ENCODE data around the gene TADA2A. TPM values are rescaled to one million over a fixed set of nuclear protein-coding genes. Genes with fewer than 3 reads are reported as not detected.

TADA2A gene
- total RNA-seq, 2 experiments from 2014 or later = 6.7 to 8.0 TPM

DNA sequence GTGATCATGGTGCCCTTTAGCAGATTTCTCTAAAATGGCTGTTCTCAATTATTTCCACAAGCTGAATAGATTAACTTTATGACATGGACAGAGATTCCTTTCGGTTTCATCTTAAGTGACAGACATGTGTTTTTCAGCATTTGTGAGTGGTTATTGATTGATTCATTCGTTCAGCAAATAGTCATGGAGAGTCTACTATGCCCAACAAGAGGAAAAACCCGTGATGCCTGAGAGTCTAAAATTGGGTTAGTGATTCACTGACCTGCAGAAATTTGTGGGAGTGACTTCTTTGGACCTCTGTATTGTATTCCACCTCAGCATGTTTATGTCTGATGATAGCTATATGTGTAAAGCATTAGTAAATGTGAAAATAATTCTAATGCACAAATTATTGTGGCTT, 55.0 kb downstream of the TADA2A start:
- CTCF ChIA-PET = no interaction called here
- H3K4me3 ChIP-seq (ENCODE audit: low read length) = no peak overlapping the region
- intact Hi-C loops (cut with DNase I, micrococcal nuclease) = no loop called here
- peaks cover 45% of the 10 kb centered on the region for H3K36me3 ChIP-seq (ENCODE audit: insufficient read depth, low read length)
- H3K27ac ChIP-seq (ENCODE audit: low read depth in 1 of 2, low read length in 2 of 2) = no peak overlapping the region
- TF ChIP-seq, protein P1, sequence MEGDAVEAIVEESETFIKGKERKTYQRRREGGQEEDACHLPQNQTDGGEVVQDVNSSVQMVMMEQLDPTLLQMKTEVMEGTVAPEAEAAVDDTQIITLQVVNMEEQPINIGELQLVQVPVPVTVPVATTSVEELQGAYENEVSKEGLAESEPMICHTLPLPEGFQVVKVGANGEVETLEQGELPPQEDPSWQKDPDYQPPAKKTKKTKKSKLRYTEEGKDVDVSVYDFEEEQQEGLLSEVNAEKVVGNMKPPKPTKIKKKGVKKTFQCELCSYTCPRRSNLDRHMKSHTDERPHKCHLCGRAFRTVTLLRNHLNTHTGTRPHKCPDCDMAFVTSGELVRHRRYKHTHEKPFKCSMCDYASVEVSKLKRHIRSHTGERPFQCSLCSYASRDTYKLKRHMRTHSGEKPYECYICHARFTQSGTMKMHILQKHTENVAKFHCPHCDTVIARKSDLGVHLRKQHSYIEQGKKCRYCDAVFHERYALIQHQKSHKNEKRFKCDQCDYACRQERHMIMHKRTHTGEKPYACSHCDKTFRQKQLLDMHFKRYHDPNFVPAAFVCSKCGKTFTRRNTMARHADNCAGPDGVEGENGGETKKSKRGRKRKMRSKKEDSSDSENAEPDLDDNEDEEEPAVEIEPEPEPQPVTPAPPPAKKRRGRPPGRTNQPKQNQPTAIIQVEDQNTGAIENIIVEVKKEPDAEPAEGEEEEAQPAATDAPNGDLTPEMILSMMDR (IDR thresholded peaks at IDR 0.05) = no peak
- no peaks in the 10 kb centered on the region for H3K27me3 Mint-ChIP-seq
- ATAC-seq (ENCODE audit: poor library complexity) (no peak), DNase-seq (no peak)
- H3K4me3 Mint-ChIP-seq = no peak overlapping the region
- H3K27me3 ChIP-seq (ENCODE audit: control insufficient read depth in 1 of 2, insufficient read depth in 2 of 2, low read length in 2 of 2) = no peaks in the 10 kb centered on the region
- POLR2A ChIA-PET = no interaction called here
- H3K9me3 Mint-ChIP-seq = no peaks in the 10 kb centered on the region
- H3K9me3 ChIP-seq (ENCODE audit: control insufficient read depth in 1 of 2, insufficient read depth in 1 of 2, low read length in 2 of 2) = no peaks in the 10 kb centered on the region
- H3K27ac Mint-ChIP-seq = no peak overlapping the region
- peaks cover 5% of the 10 kb centered on the region for H3K4me1 Mint-ChIP-seq (ENCODE audit: low read depth)
- H3K4me1 ChIP-seq (ENCODE audit: insufficient read depth, low read length) = peaks cover 2% of the 10 kb centered on the region
- H3K36me3 Mint-ChIP-seq (ENCODE audit: low read depth) = peaks cover 53% of the 10 kb centered on the region

DNA sequence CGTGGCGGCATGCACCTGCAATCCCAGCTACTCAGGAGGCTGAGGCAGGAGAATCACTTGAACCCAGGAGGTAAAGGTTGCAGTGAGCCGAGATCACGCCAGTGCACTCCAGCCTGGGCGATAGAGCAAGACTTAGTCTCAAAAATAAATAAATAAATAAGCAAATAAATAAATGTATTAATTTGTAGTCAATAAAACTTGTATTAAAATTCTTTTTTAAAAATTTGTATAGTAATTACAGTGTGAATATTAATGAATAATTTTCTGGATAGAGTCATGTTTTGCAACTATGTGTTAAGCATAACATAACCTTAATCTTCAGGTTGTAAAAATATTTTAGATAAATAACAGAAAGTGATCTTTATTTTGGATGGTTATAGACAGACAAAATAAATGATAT, 55.8 kb downstream of the TADA2A start:
- Histone ChIP-seq H3K36me3 (ENCODE audit: insufficient read depth, low read length) (peaks cover 48% of the 10 kb centered on the region), H3K4me3 (ENCODE audit: low read length) (no peak overlapping the region), H3K27me3 (ENCODE audit: control insufficient read depth in 1 of 2, insufficient read depth in 2 of 2, low read length in 2 of 2) (no peaks in the 10 kb centered on the region), H3K9me3 (ENCODE audit: control insufficient read depth in 1 of 2, insufficient read depth in 1 of 2, low read length in 2 of 2) (no peaks in the 10 kb centered on the region), H3K4me1 (ENCODE audit: insufficient read depth, low read length) (peaks cover 2% of the 10 kb centered on the region), H3K27ac (ENCODE audit: low read depth in 1 of 2, low read length in 2 of 2) (no peak overlapping the region)
- ATAC-seq (ENCODE audit: poor library complexity) (no peak), DNase-seq (no peak)
- Mint-ChIP-seq H3K4me3 (no peak overlapping the region), H3K9me3 (no peaks in the 10 kb centered on the region), H3K36me3 (ENCODE audit: low read depth) (peaks cover 59% of the 10 kb centered on the region), H3K27ac (no peak overlapping the region), H3K27me3 (no peaks in the 10 kb centered on the region), H3K4me1 (ENCODE audit: low read depth) (peaks cover 5% of the 10 kb centered on the region)
- POLR2A ChIA-PET = no interaction called here
- intact Hi-C loops (cut with DNase I, micrococcal nuclease) = no loop called here
- CTCF ChIA-PET = no interaction called here
- TF ChIP-seq, protein P1 (IDR thresholded peaks at IDR 0.05) = no peak

DNA sequence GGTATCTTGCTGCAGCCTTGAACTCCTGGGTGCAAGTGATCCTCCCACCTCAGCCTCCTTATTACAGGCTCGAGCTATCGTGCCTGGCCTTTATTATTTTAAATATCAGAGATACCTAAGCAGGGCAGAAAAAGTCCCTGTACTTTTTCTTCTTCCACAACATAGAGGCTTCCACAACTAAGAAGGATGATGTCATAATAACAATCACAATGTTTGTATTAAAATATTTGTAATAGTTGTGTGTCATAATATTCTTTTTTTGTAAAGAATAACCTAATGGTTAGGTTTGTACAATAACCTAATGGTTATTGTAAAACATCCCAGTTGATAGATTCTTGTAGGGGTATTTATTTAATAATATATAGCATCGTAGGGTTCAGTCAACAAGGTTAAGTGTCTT, 56.4 kb downstream of the TADA2A start:
- H3K4me1 ChIP-seq (ENCODE audit: insufficient read depth, low read length) = peaks cover 2% of the 10 kb centered on the region
- Mint-ChIP-seq H3K4me3 (no peak overlapping the region), H3K27ac (no peak overlapping the region), H3K9me3 (no peaks in the 10 kb centered on the region), H3K36me3 (ENCODE audit: low read depth) (peaks cover 59% of the 10 kb centered on the region), H3K4me1 (ENCODE audit: low read depth) (peaks cover 5% of the 10 kb centered on the region), H3K27me3 (no peaks in the 10 kb centered on the region)
- intact Hi-C loops (cut with DNase I, micrococcal nuclease) = no loop called here
- no peak overlapping the region for H3K27ac ChIP-seq (ENCODE audit: low read depth in 1 of 2, low read length in 2 of 2)
- H3K4me3 ChIP-seq (ENCODE audit: low read length) = no peak overlapping the region
- peaks cover 50% of the 10 kb centered on the region for H3K36me3 ChIP-seq (ENCODE audit: insufficient read depth, low read length)
- no peaks in the 10 kb centered on the region for H3K27me3 ChIP-seq (ENCODE audit: control insufficient read depth in 1 of 2, insufficient read depth in 2 of 2, low read length in 2 of 2)
- CTCF ChIA-PET = no interaction called here
- TF ChIP-seq, protein P1 (IDR thresholded peaks at IDR 0.05) = no peak
- no peaks in the 10 kb centered on the region for H3K9me3 ChIP-seq (ENCODE audit: control insufficient read depth in 1 of 2, insufficient read depth in 1 of 2, low read length in 2 of 2)
- ATAC-seq (ENCODE audit: poor library complexity) = no peak
- POLR2A ChIA-PET = no interaction called here
- no peak for DNase-seq
